Calu3 (cell line): ENCODE data around the gene ZAR1. TPM values are rescaled to one million over a fixed set of nuclear protein-coding genes. Genes with fewer than 3 reads are reported as not detected.

Source experiments
- BruUV-seq: library from RNA; stranded (reverse); fragments of 400-500 nt; replicated peaks from 2 replicates; lab custom pipeline; 2021; lab: Mats Ljungman, UMichigan
- CTCF ChIA-PET: fragments of 300-600 bp; sonication (Branson Sonifier 250); formaldehyde crosslinking; loops from one replicate; lab custom pipeline; 2022; ENCODE audit warnings: antibody characterized with exemption; lab: Charles Lee
- DNase-seq: peaks from one replicate; pipeline ENCODE4 v3.0.0; 2022
- H3K27ac Mint-ChIP-seq: one replicate; pipeline ENCODE4 v1.8.0; 2022; ENCODE audit warnings: mixed read lengths; ENCODE audit not compliant: unreplicated experiment
- H3K27me3 Mint-ChIP-seq: one replicate; pipeline ENCODE4 v1.8.0; 2022; ENCODE audit warnings: mixed read lengths; ENCODE audit not compliant: unreplicated experiment
- H3K36me3 Mint-ChIP-seq: one replicate; pipeline ENCODE4 v1.8.0; 2022; ENCODE audit warnings: mild to moderate bottlenecking, moderate library complexity, mixed read lengths; ENCODE audit not compliant: insufficient read depth, unreplicated experiment
- H3K4me1 Mint-ChIP-seq: one replicate; pipeline ENCODE4 v1.8.0; 2022; ENCODE audit warnings: mild to moderate bottlenecking, low read depth, mixed read lengths; ENCODE audit not compliant: unreplicated experiment
- H3K4me3 Mint-ChIP-seq: one replicate; pipeline ENCODE4 v1.8.0; 2022; ENCODE audit warnings: mild to moderate bottlenecking, low read depth, moderate library complexity, mixed read lengths; ENCODE audit not compliant: unreplicated experiment
- H3K9me3 Mint-ChIP-seq: one replicate; pipeline ENCODE4 v1.8.0; 2022; ENCODE audit warnings: low read depth, mixed read lengths; ENCODE audit not compliant: unreplicated experiment
- CTCF ChIP-seq: fragments of 200-600 bp; IDR thresholded peaks from one replicate; pipeline ENCODE4 v1.8.0; 2022; ENCODE audit warnings: antibody characterized with exemption; ENCODE audit not compliant: unreplicated experiment
- intact Hi-C: fragments of 100-400 bp; cut with micrococcal nuclease; formaldehyde crosslinking; loops from one replicate; pipeline ENCODE4 v1.10.0; 2022; ENCODE audit not compliant: unreplicated experiment
- total RNA-seq: library from RNA; stranded (reverse); gene quantifications from 2 replicates; pipeline ENCODE4 v1.2.3, GENCODE V29; 2022

The ZAR1 gene
- total RNA-seq, 1 experiment from 2014 or later: not detected

- no peak for TF ChIP-seq CTCF
- Mint-ChIP-seq H3K36me3 (no peaks in the 10 kb centered on the region), H3K4me1 (no peaks in the 10 kb centered on the region), H3K27me3 (peaks cover 11% of the 10 kb centered on the region), H3K9me3 (no peaks in the 10 kb centered on the region), H3K4me3 (no peak overlapping the region), H3K27ac (no peak overlapping the region)
- no peak for DNase-seq
- BruUV-seq: no TSS peak
- CTCF ChIA-PET: no interaction called here
- intact Hi-C loops: no loop called here
These were observed 27.7 kb upstream of the ZAR1 start for GRCh38 chr4:48462363-48462762.

GRCh38 chr4:48467442-48467841, 22.6 kb upstream of the ZAR1 start:
- intact Hi-C loops: no loop called here
- Mint-ChIP-seq H3K27me3 (peaks cover 11% of the 10 kb centered on the region), H3K36me3 (no peaks in the 10 kb centered on the region), H3K4me3 (no peak overlapping the region), H3K9me3 (no peaks in the 10 kb centered on the region), H3K27ac (no peak overlapping the region), H3K4me1 (no peaks in the 10 kb centered on the region)
- no peak for TF ChIP-seq CTCF
- no peak for DNase-seq
- BruUV-seq: no TSS peak
- CTCF ChIA-PET: no interaction called here

GRCh38 chr4:48467891-48468290, 22.2 kb upstream of the ZAR1 start:
- CTCF ChIA-PET: interaction anchor here (0.7 kb wide), 1 partner anchor 14 kb away, joined by 5 read pairs; no protein-coding TSS in a partner anchor
- TF ChIP-seq CTCF: no peak
- DNase-seq: no peak

GRCh38 chr4:48470137-48470536, 19.9 kb upstream of the ZAR1 start:
- TF ChIP-seq CTCF: no peak
- Mint-ChIP-seq H3K36me3 (no peaks in the 10 kb centered on the region), H3K27ac (no peak overlapping the region), H3K4me3 (no peak overlapping the region), H3K4me1 (no peaks in the 10 kb centered on the region), H3K9me3 (no peaks in the 10 kb centered on the region), H3K27me3 (no peaks in the 10 kb centered on the region)
- CTCF ChIA-PET: no interaction called here
- intact Hi-C loops: no loop called here
- BruUV-seq: no TSS peak
- no peak for DNase-seq

More at GRCh38 chr4:48467891-48468290, 22.2 kb upstream of the ZAR1 start:
- intact Hi-C loops: no loop called here
- H3K27ac Mint-ChIP-seq: no peak overlapping the region
- BruUV-seq: no TSS peak
- H3K4me1 Mint-ChIP-seq: no peaks in the 10 kb centered on the region
- no peaks in the 10 kb centered on the region for H3K9me3 Mint-ChIP-seq
- no peak overlapping the region for H3K4me3 Mint-ChIP-seq
- peaks cover 9% of the 10 kb centered on the region for H3K27me3 Mint-ChIP-seq
- H3K36me3 Mint-ChIP-seq: no peaks in the 10 kb centered on the region
